ENCODE data around the gene AK5.

The AK5 gene

GRCh38 chr1:77355010-77355409, 73.2 kb downstream of the AK5 start:
- Histone ChIP-seq H3K36me3 (ENCODE audit: low read length) (no peaks in the 10 kb centered on the region), H3K9me2 (replicated peaks; ENCODE audit: insufficient read depth, low read length) (no peaks in the 10 kb centered on the region), H4K20me1 (ENCODE audit: low read depth, low read length) (no peaks in the 10 kb centered on the region; the same call in 1 of the 2 replicates), H3K4me2 (ENCODE audit: low read depth, low read length, poor library complexity, severe bottlenecking) (no peak overlapping the region), H3K27me3 (ENCODE audit: low read length) (0 out of 2 replicates have a peak, but pooled peaks cover 4% of the 10 kb centered on the region), H3K9ac (ENCODE audit: low read length) (no peak overlapping the region), H3K9me3 (ENCODE audit: insufficient read depth, low read length) (no peaks in the 10 kb centered on the region), H3K27ac (ENCODE audit: low read depth, low read length) (no peak overlapping the region), H3K79me2 (ENCODE audit: insufficient read depth, low read length) (no peaks in the 10 kb centered on the region), H3F3A (ENCODE audit: insufficient read depth) (no peaks in the 10 kb centered on the region), H2AFZ (ENCODE audit: low read depth, low read length, severe bottlenecking) (no peak overlapping the region), H3K4me3 (ENCODE audit: insufficient read depth, low read length, poor library complexity, severe bottlenecking) (no peak overlapping the region)
- TF ChIP-seq, protein P1, sequence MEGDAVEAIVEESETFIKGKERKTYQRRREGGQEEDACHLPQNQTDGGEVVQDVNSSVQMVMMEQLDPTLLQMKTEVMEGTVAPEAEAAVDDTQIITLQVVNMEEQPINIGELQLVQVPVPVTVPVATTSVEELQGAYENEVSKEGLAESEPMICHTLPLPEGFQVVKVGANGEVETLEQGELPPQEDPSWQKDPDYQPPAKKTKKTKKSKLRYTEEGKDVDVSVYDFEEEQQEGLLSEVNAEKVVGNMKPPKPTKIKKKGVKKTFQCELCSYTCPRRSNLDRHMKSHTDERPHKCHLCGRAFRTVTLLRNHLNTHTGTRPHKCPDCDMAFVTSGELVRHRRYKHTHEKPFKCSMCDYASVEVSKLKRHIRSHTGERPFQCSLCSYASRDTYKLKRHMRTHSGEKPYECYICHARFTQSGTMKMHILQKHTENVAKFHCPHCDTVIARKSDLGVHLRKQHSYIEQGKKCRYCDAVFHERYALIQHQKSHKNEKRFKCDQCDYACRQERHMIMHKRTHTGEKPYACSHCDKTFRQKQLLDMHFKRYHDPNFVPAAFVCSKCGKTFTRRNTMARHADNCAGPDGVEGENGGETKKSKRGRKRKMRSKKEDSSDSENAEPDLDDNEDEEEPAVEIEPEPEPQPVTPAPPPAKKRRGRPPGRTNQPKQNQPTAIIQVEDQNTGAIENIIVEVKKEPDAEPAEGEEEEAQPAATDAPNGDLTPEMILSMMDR (IDR thresholded peaks at IDR 0.05; ENCODE audit: insufficient read depth, low read length, poor library complexity, severe bottlenecking), result no peak
- TF ChIP-seq EZH2phosphoT487 (conservative IDR thresholded peaks at IDR 0.05; ENCODE audit: low read length), result no peak

- no peaks in the 10 kb centered on the region for H3K36me3 ChIP-seq (ENCODE audit: low read length)
- no peak overlapping the region for H3K4me2 ChIP-seq (ENCODE audit: low read depth, low read length, poor library complexity, severe bottlenecking)
- no peak overlapping the region for H3K4me3 ChIP-seq (ENCODE audit: insufficient read depth, low read length, poor library complexity, severe bottlenecking)
- TF ChIP-seq, protein P1 (IDR thresholded peaks at IDR 0.05; ENCODE audit: insufficient read depth, low read length, poor library complexity, severe bottlenecking), result no peak
- TF ChIP-seq EZH2phosphoT487 (conservative IDR thresholded peaks at IDR 0.05; ENCODE audit: low read length), result no peak
- H3K9me3 ChIP-seq (ENCODE audit: insufficient read depth, low read length), result no peaks in the 10 kb centered on the region
- no peaks in the 10 kb centered on the region; the same call in 1 of the 2 replicates for H4K20me1 ChIP-seq (ENCODE audit: low read depth, low read length)
- H3K27ac ChIP-seq (ENCODE audit: low read depth, low read length), result no peak overlapping the region
- 0 out of 2 replicates have a peak, but pooled peaks cover 4% of the 10 kb centered on the region for H3K27me3 ChIP-seq (ENCODE audit: low read length)
- H3K9me2 ChIP-seq (replicated peaks; ENCODE audit: insufficient read depth, low read length), result no peaks in the 10 kb centered on the region
- no peaks in the 10 kb centered on the region for H3F3A ChIP-seq (ENCODE audit: insufficient read depth)
- H3K79me2 ChIP-seq (ENCODE audit: insufficient read depth, low read length), result no peaks in the 10 kb centered on the region
- H3K9ac ChIP-seq (ENCODE audit: low read length), result no peak overlapping the region
- no peak overlapping the region for H2AFZ ChIP-seq (ENCODE audit: low read depth, low read length, severe bottlenecking)
Observed at GRCh38 chr1:77356136-77356535, 74.3 kb downstream of the AK5 start.

GRCh38 chr1:77360256-77360655, 78.4 kb downstream of the AK5 start:
- H3K27me3 ChIP-seq (ENCODE audit: low read length), result no peaks in the 10 kb centered on the region
- no peaks in the 10 kb centered on the region for H3K36me3 ChIP-seq (ENCODE audit: low read length)
- H4K20me1 ChIP-seq (ENCODE audit: low read depth, low read length), result no peaks in the 10 kb centered on the region; the same call in 1 of the 2 replicates
- no peak overlapping the region for H3K27ac ChIP-seq (ENCODE audit: low read depth, low read length)
- H3F3A ChIP-seq (ENCODE audit: insufficient read depth), result no peaks in the 10 kb centered on the region
- TF ChIP-seq, protein P1 (IDR thresholded peaks at IDR 0.05; ENCODE audit: insufficient read depth, low read length, poor library complexity, severe bottlenecking), result no peak
- no peak for TF ChIP-seq EZH2phosphoT487 (conservative IDR thresholded peaks at IDR 0.05; ENCODE audit: low read length)
- H3K9ac ChIP-seq (ENCODE audit: low read length), result no peak overlapping the region
- no peaks in the 10 kb centered on the region for H3K9me2 ChIP-seq (replicated peaks; ENCODE audit: insufficient read depth, low read length)
- H3K9me3 ChIP-seq (ENCODE audit: insufficient read depth, low read length), result no peaks in the 10 kb centered on the region
- H3K4me3 ChIP-seq (ENCODE audit: insufficient read depth, low read length, poor library complexity, severe bottlenecking), result no peak overlapping the region
- H3K79me2 ChIP-seq (ENCODE audit: insufficient read depth, low read length), result no peaks in the 10 kb centered on the region
- no peak overlapping the region for H3K4me2 ChIP-seq (ENCODE audit: low read depth, low read length, poor library complexity, severe bottlenecking)
- H2AFZ ChIP-seq (ENCODE audit: low read depth, low read length, severe bottlenecking), result no peak overlapping the region
